HL-60 (cell line): Measurements from ENCODE around the gene FGF22.

Source experiments
- GABPA ChIP-seq: IDR thresholded peaks from 2 replicates; pipeline ENCODE4 v1.6.1; 2012; ENCODE audit warnings: low read depth
- SPI1 ChIP-seq: IDR thresholded peaks from 2 replicates; pipeline ENCODE4 v1.6.1; 2012; ENCODE audit warnings: low read depth, mild to moderate bottlenecking, borderline replicate concordance
- TF ChIP-seq, protein P1 (sequence below): IDR thresholded peaks from one replicate; pipeline ENCODE4 v1.5.1; 2011; ENCODE audit warnings: low read length, control low read depth, inconsistent platforms; ENCODE audit not compliant: insufficient read depth

DNA sequence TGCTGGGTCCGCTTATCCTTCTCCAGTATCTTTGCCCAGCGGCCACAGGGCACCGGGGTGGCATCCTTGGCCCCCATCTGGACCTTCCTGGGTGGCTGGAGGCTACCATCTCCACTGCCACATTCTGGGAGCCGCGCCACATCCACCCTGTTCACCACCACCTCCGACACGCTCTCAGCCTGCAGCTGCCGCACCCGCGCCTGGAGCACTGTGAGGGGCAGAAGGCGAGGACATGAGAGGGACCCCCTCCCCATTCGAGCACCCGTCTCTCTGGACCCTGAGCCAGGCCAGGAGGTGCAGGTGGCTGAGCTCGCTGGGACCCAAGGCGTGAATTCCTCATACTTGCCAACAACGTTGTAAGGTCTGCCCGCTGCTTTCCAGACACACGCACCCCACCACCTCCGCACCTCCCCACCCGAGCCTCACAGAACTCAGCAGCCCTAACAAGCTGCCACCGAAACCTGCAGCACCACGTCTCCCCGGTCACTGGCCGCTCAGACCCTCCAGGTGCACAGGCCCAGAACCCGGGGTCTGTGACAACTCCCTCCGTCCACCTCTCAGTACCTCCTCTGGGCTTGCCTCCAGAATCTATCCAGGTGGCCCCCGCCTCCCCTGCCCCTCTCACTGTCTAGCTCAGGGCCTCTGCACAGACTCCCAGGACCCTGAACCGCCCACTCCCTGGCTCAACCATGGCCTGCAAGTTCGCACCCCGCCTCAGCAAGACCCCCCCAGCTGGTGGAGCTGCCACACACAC is 9.5 kb upstream of the FGF22 start:
- no peak for TF ChIP-seq GABPA
- TF ChIP-seq, protein P1, sequence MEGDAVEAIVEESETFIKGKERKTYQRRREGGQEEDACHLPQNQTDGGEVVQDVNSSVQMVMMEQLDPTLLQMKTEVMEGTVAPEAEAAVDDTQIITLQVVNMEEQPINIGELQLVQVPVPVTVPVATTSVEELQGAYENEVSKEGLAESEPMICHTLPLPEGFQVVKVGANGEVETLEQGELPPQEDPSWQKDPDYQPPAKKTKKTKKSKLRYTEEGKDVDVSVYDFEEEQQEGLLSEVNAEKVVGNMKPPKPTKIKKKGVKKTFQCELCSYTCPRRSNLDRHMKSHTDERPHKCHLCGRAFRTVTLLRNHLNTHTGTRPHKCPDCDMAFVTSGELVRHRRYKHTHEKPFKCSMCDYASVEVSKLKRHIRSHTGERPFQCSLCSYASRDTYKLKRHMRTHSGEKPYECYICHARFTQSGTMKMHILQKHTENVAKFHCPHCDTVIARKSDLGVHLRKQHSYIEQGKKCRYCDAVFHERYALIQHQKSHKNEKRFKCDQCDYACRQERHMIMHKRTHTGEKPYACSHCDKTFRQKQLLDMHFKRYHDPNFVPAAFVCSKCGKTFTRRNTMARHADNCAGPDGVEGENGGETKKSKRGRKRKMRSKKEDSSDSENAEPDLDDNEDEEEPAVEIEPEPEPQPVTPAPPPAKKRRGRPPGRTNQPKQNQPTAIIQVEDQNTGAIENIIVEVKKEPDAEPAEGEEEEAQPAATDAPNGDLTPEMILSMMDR, result no peak
- TF ChIP-seq SPI1, result no peak
